Measurements from ENCODE around the gene FAM89A.
"Not testable (repeated sequence)": the region's sequence is repeated elsewhere in the genome, so short reads cannot be mapped to it uniquely, and the experiment has no call there.

The FAM89A gene

DNA sequence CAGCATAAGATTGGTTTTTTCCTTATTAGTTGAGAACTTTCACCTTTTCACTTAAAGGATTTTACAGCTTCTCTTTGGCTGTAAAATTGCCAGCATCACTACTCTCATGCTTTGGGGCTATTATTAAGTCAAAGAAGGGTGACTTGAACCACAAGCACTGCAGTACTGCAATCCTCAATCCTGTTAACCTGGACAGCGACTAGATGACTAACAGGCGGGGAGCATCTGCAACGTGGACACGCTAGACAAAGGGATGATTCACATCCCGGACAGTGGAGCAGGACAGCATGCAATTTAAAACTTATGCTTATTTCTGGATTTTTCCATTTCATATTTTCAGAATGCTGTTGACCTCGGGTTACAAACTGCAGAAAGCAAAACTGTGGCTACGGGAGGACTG is 53.1 kb downstream of the FAM89A start:
- no peak for DNase-seq

DNA sequence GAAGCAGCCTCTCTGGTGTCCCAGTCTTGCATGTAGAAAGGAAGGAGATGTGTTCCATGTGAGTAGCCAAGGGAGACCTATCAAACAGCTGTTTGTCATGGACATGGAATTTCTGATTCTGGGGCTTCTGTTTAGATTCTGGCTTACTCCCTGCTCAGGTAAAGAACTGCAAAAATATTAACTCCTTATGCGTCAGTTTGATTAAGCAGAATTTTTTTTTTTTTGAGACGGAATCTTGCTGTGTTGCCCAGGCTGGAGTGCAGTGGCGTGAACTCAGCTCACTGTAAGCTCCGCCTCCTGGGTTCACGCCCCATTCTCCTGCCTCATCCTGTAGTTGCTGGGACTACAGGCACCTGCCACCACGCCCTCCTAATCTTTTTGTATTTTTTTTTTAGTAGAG is 54.3 kb downstream of the FAM89A start:
- no peak for DNase-seq

DNA sequence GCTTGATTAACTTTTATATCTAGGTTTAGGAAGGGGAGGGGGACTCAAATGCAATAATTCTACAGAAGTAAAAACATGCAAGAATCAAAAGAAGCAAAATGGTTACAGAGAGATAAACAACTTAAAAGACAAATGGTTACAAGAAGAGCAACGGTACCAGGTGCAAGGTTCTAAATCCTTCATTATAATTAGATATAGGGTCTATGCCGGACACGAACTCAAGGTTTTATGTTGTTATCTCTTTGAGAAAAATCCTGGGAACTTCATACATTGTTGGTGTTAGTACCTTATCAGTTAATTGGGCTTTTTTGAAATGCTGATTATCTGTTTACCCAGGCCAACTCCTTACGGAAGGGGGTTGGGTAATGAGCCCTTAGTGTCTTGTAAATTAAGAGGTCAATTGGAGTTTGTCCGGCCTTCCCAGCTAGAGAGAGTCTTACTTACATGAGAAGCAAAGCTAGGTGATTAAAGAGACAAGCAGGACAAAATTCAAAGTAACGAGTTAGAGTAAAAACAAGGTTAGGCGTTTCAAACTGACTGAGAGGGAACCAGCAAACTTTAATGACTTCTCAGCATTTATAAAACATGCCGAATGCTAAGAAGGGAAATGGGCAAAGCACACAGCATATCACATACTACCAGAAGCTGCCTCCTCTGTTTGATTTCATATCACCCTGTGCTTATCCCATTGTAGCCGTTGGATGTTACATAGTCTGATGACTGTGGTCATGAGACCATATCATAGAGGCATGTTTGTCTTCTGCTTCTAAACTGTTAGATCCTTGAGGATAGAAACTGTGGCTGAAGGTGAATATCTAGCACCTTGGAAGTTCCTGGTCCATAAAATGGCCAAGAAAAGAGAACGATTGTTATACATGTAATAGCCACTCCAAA is 55.2 kb downstream of the FAM89A start:
- not testable (repeated sequence) for DNase-seq

DNA sequence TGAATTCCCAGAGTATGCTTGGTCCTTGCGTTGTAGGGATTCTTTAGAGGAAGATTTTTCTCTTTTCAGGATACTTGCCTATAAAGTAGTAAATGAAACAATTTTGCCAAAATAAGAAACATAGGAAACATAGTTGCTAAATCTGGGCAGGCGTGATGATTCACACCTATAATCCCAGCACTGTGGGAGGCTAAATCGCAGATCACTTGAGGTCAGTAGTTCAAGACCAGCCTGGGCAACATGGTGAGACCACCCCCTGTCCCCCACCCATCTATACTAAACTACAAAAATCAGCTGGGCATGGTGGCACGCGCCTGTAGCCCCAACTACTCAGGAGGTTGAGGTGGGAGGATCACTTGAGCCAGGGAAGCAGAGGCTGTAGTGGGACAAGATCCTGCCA is 56.2 kb downstream of the FAM89A start:
- no peak for DNase-seq

- no peak for DNase-seq
These were observed 57.4 kb downstream of the FAM89A start for GRCh38 chr1:230982696-230983095.

DNA sequence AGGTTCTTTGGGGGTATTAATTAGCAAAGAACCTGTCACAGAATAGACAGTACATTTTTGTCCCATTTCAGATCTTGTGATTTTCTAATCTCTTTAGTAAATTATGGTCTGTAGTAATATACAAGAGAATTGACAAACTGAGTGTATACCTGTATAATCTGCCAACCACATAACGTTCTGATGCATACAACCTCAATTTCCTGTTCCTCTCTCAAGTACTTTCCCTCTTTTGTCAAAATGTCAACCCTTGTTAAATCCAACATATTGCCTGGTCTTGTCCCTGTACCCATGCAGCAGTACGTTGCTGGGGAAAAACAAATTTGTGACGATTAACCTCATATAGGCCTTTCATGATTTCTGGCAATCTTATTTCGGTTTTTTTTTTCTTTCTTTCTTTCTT is 60.1 kb downstream of the FAM89A start:
- peak in 2 of 5 experiments; percentile 10 to 70 for DNase-seq

DNA sequence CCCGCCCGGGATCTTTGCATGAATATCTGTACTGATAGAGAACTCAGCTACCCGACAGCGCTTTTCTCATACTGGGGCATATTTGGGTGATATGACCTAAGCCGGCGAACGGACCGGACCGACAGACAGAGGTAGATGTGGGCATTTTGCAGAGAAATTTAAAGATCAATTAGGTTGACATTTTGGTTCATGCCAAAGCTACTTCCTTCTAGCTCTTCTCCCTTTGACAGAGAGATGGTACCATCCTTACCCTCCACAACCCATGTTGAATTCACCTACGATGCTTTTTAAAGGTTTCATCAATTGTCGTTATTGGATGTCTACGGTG is 60.7 kb downstream of the FAM89A start:
- no peak for DNase-seq

- DNase-seq, result peak; percentile 86 to 100 (median 96)
These were observed 61.3 kb downstream of the FAM89A start, which contains the start of the genes ARV1 and TTC13 for GRCh38 chr1:230978491-230979388. TSS of gene ARV1 (plus strand) at chr1:230979094. CDS start at chr1:230979106, 12 bp downstream. TSS of gene TTC13 (minus strand) at chr1:230978861. CDS start at chr1:230978830, 31 bp downstream.

GRCh38 chr1:230977761-230978490 is 62.1 kb downstream of the FAM89A start:
- peak; percentile 7 to 53 (median 23) for DNase-seq

GRCh38 chr1:230976825-230977747 is 63.0 kb downstream of the FAM89A start:
- peak in 3 of 5 experiments; percentile 30 to 91 (median 75) for DNase-seq

DNA sequence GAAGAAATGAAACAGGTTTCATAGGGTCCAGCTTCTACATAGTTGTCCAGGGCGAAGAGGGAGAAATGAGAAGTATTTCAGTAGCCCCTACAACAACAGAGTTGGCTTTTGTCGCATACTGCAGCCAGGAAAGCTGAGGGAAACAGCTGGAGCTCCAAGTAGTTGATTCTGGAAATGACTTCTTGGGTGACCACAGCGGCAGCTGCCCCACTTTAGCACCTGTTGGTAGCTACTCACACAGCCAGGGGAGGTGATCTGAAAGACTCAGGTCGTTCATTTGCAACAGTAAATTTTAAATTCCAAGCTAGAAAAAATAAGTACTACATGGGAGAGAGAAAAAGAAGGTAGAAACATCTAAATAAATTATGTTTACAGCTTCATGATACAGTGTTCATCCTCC is 63.7 kb downstream of the FAM89A start:
- no peak for DNase-seq

DNA sequence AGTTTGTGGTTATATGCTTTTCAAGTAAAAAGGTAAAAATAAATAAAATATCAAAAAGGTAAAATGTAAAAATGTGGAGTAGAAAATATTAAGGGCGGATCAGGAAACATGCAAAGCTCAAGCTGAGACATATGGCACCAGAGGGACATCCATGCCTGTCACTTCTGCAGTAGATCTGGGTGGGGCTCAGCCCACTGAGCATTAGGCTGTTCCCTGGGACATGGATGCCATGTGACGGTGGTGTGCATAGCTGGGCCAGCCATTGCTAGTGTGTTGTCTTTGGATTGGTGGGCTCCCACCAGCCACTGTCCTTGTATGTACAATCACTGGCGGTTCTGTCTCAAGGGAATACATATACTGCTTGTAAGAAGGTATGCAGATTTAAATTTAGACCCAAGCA is 64.4 kb downstream of the FAM89A start:
- DNase-seq, result no peak

GRCh38 chr1:230972855-230973271 is 67.2 kb downstream of the FAM89A start:
- DNase-seq, result peak; percentile 17 to 97 (median 67)

DNA sequence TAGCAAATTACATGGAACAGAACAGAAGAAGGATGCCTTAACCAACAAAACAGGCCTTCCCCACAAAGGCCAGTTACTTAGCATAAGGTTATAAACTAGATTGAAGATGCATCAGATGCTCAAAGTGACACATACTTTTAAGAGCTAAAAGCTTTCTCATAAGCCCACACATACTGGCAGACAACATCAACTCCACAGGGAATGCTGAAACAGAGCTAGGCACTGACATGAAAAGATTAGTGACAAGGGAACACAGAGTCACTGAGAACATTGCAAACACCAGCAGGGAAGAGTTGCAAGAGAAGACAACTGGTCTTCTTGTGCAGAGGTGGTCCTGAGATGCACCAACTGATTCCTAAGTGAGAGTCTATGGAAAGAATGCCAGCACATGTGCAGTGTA is 68.3 kb downstream of the FAM89A start:
- DNase-seq, result no peak

DNA sequence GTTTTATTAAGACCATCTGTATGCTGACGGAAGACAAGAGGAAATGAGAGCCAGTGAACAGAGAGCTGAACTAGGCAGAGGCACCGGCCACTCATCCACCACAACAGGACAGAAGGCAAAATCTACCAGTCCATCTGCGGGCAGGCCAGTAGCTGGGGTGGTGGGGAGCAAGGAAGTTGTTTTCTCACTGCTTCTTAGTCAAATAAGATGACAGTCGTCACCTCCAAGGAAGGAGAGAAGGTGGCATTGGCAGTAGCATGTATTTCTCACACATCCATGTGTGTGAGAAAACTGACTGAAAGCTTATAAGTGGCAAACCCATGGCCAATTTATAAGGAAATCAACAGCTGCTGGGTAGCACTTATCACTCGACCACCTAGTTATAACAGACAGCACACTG is 69.6 kb downstream of the FAM89A start:
- DNase-seq, result no peak
